ENCODE results near the gene KRTAP10-5. TPM values are rescaled to one million over a fixed set of nuclear protein-coding genes. Genes with fewer than 3 reads are reported as not detected.
"Not testable (repeated sequence)": the region's sequence is repeated elsewhere in the genome, so short reads cannot be mapped to it uniquely, and the experiment has no call there.

Gene KRTAP10-5
- total RNA-seq, 1 donor from 2014 or later = not detected

DNA sequence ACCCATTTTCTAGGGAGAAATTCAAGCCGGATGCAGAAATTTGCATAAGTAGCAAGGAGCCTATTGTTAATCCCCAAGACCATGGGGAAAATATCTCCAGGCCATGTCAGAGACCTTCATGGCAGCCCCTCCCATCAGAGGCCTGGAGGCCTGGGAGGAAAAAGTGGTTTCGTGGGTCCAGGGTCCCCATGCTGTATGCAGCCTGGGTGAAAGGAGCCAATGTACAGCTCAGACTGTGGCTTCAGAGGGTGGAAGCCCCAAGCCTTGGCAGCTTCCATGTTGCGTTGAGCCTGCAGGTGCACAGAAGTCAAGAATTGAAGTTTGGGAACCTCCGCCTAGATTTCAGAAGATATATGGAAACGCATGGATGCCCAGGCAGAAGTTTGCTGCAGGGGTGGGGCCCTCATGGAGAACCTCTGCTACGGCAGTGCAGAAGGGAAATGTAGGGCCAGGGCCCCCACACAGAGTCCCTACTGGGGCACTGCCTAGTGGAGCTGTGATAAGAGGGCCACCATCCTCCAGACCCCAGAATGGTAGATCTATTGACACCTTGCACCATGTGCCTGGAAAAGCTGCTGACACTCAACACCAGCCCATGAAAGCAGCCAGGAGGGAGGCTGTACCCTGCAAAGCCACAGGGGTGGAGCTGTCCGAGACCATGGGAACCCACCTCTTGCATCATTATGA, 29.9 kb upstream of the KRTAP10-5 start:
- DNase-seq = not testable (repeated sequence)

- DNase-seq = no peak
Measured at GRCh38 chr21:44609193-44609592, 28.8 kb upstream of the KRTAP10-5 start.

GRCh38 chr21:44606495-44606894, 26.1 kb upstream of the KRTAP10-5 start:
- no peak for DNase-seq

DNA sequence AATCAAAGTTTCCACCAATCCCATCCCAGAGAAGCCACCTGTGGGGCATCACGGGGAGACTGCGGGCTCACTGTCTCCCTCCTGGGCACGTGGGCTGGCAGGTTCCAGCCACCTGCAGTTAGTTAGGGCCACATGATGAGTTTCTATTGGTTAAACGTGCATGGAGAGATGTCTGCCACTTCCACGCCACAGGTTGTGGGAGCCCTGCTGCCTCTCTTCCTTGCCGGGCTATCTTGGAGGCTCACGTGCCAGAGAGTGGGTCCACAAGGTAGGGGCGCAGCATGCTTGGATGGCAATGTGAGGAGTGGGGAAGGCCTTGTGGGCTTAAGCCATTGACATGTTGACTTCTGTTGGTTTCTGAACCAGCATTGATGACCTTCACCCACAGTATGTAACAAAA, 23.5 kb upstream of the KRTAP10-5 start:
- no peak for DNase-seq

DNA sequence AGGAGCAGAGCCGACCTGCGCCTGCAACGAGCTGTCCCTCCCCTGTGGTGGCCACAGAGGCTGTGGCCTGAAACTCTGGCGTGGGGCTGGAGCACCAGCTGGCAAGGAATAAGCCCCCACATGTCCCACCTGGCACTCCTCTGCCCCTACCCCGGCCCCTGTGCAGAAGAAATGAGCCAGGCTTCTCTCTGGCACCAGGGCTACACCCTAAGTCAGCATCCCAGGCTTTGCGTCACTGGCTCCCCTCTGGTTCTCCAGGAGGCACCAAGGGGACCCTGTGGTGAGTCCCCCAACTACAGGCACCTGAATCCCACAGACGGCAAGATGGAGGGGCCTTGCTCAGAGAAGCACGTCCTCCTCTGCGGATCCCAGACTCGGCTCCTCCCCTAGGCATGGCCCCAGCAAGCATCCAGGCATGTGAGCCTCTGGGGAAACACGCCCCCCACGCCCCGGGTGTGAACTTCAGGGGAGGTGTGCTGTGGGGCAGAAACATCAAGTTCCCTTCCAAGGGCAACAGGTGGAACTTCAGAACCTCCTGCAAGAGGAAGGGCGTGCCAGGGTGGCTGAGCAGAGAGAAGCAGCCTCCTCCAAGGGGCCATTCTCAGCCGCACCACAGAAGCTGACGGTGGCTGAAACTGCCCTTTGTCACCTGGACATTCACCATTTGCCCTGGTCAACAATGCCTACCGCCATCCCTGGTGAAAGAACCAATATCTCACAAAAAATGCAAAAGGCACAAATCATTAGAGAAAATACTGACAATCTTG, 22.9 kb upstream of the KRTAP10-5 start:
- no peak for DNase-seq

GRCh38 chr21:44602463-44602850, 22.1 kb upstream of the KRTAP10-5 start:
- DNase-seq = no peak

DNA sequence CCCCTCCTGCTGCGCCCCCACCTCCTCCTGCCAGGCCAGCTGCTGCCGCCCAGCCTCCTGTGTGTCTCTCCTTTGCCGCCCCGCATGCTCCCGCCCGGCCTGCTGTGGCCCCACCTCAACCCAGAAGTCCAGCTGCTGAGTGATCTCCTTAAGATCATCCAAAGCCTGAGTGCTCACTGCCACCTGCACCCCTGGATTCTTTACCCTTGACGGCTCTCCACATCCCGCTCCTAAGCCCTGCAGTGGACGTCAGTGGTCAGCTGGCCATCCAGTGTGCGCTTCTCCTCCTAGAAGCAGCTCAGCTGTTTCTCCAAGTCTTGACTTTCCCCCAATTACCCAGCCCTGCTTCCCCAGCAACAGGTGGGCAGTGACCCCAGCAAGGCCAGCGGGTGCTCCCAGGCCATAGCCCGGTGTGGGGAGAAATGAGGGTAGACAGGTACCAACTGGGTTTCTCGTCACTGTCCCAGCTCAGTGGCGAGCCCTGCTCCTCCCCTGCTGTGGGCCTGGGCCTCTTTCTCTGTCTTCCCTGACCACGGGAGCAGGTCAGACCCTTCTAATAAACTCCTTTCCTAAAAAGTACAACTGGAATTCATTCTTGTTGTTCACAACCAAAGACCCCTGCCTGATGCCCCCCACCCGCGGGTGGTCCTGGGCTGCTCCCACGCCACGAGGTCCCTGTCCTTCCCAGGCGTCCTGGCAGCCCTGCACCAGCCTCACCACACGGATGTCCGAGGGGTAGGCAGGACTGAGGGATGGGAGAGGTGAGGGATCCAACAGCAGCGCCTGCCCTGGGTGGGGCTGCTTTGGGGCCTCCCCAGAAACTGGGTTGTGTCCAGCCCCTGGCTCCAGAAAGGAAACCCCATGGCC, 21.4 kb upstream of the KRTAP10-5 start:
- DNase-seq = no peak

DNA sequence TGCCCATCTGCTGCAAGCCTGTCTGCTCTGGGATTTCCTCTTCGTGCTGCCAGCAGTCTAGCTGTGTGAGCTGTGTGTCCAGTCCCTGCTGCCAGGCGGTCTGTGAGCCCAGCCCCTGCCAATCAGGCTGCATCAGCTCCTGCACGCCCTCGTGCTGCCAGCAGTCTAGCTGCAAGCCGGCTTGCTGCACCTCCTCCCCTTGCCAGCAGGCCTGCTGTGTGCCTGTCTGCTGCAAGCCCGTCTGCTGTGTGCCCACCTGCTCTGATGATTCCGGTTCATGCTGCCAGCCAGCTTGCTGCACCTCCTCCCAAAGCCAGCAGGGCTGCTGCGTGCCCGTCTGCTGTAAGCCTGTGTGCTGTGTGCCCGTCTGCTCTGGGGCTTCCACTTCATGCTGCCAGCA, 20.7 kb upstream of the KRTAP10-5 start:
- DNase-seq = not testable (repeated sequence)

- DNase-seq = not testable (repeated sequence)
Measured at GRCh38 chr21:44600118-44600978, 19.9 kb upstream of the KRTAP10-5 start, which contains the start of gene KRTAP10-7. TSS of gene KRTAP10-7 (plus strand) at chr21:44600597. CDS start at chr21:44600622, 25 bp downstream.

DNA sequence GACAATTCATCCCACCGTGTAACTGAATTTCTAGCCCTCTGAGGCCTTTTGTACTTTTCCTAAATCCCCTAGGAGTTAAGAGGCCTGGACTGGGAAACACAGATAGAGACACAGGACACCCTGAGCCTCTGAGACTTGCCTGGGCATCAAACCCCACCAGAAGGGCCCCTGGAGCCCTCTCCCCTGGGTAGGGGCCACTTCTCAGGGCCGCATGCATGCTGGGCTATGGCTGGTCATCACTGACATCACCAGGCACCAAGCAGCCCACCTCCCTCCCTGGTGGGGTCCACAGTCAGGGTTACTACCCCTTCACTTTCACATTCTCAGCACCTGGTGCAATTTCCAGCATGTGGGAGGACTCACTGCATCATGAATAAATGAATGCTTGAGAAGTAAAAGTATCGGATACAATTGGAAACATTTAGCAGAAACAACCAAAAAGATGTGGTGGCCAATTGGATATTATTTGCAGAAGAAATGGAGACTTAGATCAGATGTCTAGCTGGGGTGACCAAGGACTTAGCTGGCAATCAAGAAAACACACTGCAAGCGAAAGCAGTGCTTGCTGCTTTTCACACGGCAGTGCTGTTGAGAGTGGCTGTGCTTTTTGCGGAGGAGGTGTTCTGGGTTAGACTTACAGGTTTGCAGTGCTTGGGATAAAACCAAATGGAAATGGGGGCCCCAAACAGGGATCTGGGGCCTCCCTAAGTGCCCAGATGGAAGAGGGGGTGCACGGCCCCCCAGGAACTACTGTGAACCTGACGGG, 19.0 kb upstream of the KRTAP10-5 start:
- DNase-seq = no peak

- no peak for DNase-seq
Measured at GRCh38 chr21:44598061-44598460, 17.7 kb upstream of the KRTAP10-5 start.

DNA sequence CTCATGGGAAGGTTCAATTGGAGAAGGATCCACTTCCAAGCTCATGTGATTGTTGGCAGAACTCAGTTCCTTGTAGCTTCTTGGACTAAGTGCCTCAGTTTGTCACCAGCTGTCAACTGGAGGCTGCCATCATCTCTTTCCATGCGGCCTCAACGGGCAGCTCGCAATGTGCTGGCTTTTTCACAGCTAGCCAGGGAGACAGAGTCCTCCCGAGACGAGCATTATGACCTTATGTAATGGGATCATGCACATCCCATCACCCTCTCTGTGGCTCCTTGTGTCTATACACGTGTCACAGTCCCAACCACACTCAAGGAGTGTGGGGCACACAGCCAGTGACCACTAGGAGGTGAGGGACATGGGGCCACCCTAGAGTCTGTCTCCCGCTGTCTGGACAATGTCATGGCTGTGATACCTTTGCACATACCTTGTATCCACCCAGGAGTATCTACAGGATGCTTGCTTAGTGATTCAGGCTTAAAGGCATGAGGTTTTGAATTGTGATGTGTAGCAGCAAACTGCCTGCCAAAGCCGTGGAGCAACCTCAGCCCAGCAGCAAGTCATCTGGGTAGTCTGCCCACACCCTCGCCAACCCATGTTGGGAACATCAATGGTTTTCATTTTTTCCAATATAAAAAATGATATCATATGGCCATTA, 15.8 kb upstream of the KRTAP10-5 start:
- DNase-seq = no peak

- DNase-seq = no peak
Measured at GRCh38 chr21:44595524-44595923, 15.1 kb upstream of the KRTAP10-5 start.

- DNase-seq = no peak
Measured at GRCh38 chr21:44594406-44594916, 14.1 kb upstream of the KRTAP10-5 start.

GRCh38 chr21:44593598-44594405, 13.4 kb upstream of the KRTAP10-5 start:
- no peak for DNase-seq

GRCh38 chr21:44592446-44593311, 12.3 kb upstream of the KRTAP10-5 start, which contains the start of gene KRTAP10-6:
TSS of gene KRTAP10-6 (minus strand) at chr21:44592505. CDS start at chr21:44592484, 21 bp downstream.
- DNase-seq = no peak

DNA sequence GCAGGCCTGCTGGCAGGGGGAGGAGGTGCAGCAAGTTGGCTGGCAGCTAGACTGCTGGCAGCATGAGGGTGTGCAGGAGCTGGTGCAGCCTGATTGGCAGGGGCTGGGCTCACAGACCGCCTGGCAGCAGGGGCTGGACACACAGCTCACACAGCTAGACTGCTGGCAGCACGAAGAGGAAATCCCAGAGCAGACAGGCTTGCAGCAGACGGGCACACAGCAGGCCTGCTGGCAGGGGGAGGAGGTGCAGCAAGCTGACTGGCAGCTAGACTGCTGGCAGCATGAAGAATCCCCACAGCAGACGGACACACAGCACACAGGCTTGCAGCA, 11.4 kb upstream of the KRTAP10-5 start:
- DNase-seq = not testable (repeated sequence)

Measured in skin of body (tissue), 2 donors.